K562 (cell line): Measurements from ENCODE around the gene MXRA7. TPM values are rescaled to one million over a fixed set of nuclear protein-coding genes. Genes with fewer than 3 reads are reported as not detected.
A peak's percentile ranks its signal among the peaks of the same experiment; 100 is the strongest.

Experiments
- CTBP1 ChIP-seq: fragments of 450-650 bp; IDR thresholded peaks from 2 replicates; pipeline ENCODE4 v1.6.1; 2016; ENCODE audit warnings: borderline replicate concordance
- EHMT2 ChIP-seq: fragments of 450-650 bp; IDR thresholded peaks from 2 replicates; pipeline ENCODE4 v1.6.1; 2018; ENCODE audit warnings: antibody characterized with exemption
- GATA2 ChIP-seq: sonication (generic); formaldehyde crosslinking; IDR thresholded peaks from 2 replicates; pipeline ENCODE4 v1.4.0; 2020; ENCODE audit warnings: mild to moderate bottlenecking, missing genetic modification reagents
- KAT7 ChIP-seq: sonication (generic); formaldehyde crosslinking; IDR thresholded peaks from 2 replicates; pipeline ENCODE4 v1.8.0; 2022; ENCODE audit warnings: missing genetic modification reagents, mild to moderate bottlenecking, borderline replicate concordance
- NCOA2 ChIP-seq, 2 experiments: fragments of 450-650 bp; IDR thresholded peaks; 2 replicates each; pipeline ENCODE4 v1.6.1; 2018; ENCODE audit warnings: mild to moderate bottlenecking in 2 of 2, moderate library complexity in 1 of 2; ENCODE audit not compliant: partially characterized antibody in 2 of 2
- PHF21A ChIP-seq: fragments of 450-650 bp; IDR thresholded peaks from 2 replicates; pipeline ENCODE4 v1.6.1; 2017; ENCODE audit warnings: low read depth, borderline replicate concordance
- PTBP1 ChIP-seq: fragments of 200-400 bp; formaldehyde crosslinking; IDR thresholded peaks from 2 replicates; pipeline ENCODE4 v1.6.1; 2017; ENCODE audit warnings: low read depth, low read length
- SMC3 ChIP-seq: conservative IDR thresholded peaks from 2 replicates; pipeline ENCODE4 v1.6.1; 2011; ENCODE audit warnings: low read depth, low read length, improper control_type of control experiment; ENCODE audit not compliant: insufficient read depth
- ZFP1 ChIP-seq: fragments of 450-650 bp; formaldehyde crosslinking; IDR thresholded peaks from 2 replicates; pipeline ENCODE4 v1.4.0; 2020; ENCODE audit warnings: mild to moderate bottlenecking, mixed read lengths
- ZNF184 ChIP-seq: sonication (generic); formaldehyde crosslinking; IDR thresholded peaks from 2 replicates; pipeline ENCODE4 v1.5.0; 2020; ENCODE audit warnings: missing genetic modification reagents
- ZNF212 ChIP-seq: fragments of 450-650 bp; formaldehyde crosslinking; IDR thresholded peaks from 2 replicates; pipeline ENCODE4 v1.4.0; 2020; ENCODE audit warnings: mild to moderate bottlenecking
- ZNF444 ChIP-seq: fragments of 250-450 bp; sonication (Bioruptor Pico); IDR thresholded peaks from 2 replicates; pipeline ENCODE4 v1.4.0; 2020; ENCODE audit warnings: mild to moderate bottlenecking, moderate library complexity
- polyA plus RNA-seq, 8 experiments: library from polyadenylated mRNA; depleted of rRNA in 4 of 8; stranded (reverse) in 5 of 8; unstranded in 3 of 8; fragments of >200 nt; fragmentation: Nextera tagmentation in 2 of 8; fragmentation: Illumina TruSeq in 1 of 8; extraction: Ambion mirVana in 2 of 8; extraction: Trizol in 1 of 8; gene quantifications; 2 replicates each; pipeline versions ENCODE4 v1.2.1 to v1.2.3, GENCODE V29; 2011 to 2014; ENCODE audit warnings: inconsistent platforms in 1 of 8, missing spikeins in 1 of 8
- total RNA-seq, 7 experiments: library from RNA; depleted of rRNA in 6 of 7; stranded (reverse); fragments of >200 nt in 6 of 7; fragmentation: Illumina TruSeq in 2 of 7; extraction: Trizol in 2 of 7; gene quantifications; 2 replicates each; pipeline versions ENCODE4 v1.2.1 to v1.2.3, GENCODE V29; 2011 to 2021; ENCODE audit warnings: low replicate concordance in 1 of 7
- TF ChIP-seq, protein P1 (sequence below): fragments of 250-450 bp; sonication (Bioruptor Pico); IDR thresholded peaks from 2 replicates; pipeline ENCODE4 v1.4.0; 2020
- TF ChIP-seq, protein P2 (sequence below), 2 experiments: fragments of 450-650 bp in 1 of 2; IDR thresholded peaks; 2 replicates each; pipeline ENCODE4 v1.6.1; 2011 to 2017; ENCODE audit warnings: low read depth in 2 of 2, antibody characterized with exemption in 1 of 2, borderline replicate concordance in 1 of 2, low read length in 1 of 2, mild to moderate bottlenecking in 1 of 2, mixed read lengths in 1 of 2; ENCODE audit not compliant: control insufficient read depth in 1 of 2
- TF ChIP-seq, protein P3 (sequence below): fragments of 200-800 bp; sonication (Bioruptor generic); IDR thresholded peaks from 2 replicates; pipeline ENCODE4 v1.6.1; 2017; ENCODE audit warnings: missing genetic modification characterization, missing compliant biosample characterization
- TF ChIP-seq, protein P4 (sequence below): fragments of 250-450 bp; sonication (Bioruptor Pico); IDR thresholded peaks from 2 replicates; pipeline ENCODE4 v1.4.0; 2020

MXRA7 gene
- total and polyA plus RNA-seq, 9 of the 15 experiments (the other 6 are each of a cell fraction or from before 2014, with no cell fraction given) = 2.6 to 38.4 (median 14.3) TPM

DNA sequence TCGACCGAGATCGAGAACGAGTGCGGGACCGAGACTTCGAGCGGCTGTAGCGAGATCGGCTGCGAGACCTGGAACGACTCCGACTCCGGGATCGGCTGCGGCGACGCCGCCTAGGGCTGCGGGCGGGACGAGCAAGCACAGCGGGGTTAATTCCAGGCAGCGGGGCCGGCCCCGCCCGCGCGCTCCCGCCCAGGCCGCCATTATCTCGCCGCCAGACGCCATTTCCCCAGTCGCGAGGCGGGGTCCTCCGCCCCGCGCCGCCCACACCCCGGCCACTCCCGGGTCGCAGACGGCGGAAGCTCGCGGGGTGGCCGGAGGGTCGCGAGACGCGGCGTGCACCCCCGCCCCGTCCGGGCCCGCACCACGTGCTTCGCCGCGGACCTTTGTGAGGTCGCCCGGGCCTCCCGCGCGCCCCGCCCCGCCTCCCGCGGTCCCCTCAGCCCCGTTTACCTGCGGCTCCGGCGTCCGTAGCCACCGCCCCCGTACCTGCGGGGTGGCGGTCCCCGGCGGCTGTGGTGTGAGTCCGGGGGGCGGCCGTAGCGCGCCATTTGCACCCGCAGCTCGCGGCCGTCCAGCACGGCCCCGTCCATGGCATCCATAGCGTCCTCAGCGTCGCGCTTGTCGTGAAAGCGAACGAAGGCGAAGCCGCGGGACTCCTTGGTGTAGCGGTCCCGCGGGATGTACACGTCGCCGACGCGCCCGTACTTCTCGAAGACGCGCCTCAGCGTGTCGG is 25.8 kb upstream of the MXRA7 start (continued):
- TF ChIP-seq, protein P1, sequence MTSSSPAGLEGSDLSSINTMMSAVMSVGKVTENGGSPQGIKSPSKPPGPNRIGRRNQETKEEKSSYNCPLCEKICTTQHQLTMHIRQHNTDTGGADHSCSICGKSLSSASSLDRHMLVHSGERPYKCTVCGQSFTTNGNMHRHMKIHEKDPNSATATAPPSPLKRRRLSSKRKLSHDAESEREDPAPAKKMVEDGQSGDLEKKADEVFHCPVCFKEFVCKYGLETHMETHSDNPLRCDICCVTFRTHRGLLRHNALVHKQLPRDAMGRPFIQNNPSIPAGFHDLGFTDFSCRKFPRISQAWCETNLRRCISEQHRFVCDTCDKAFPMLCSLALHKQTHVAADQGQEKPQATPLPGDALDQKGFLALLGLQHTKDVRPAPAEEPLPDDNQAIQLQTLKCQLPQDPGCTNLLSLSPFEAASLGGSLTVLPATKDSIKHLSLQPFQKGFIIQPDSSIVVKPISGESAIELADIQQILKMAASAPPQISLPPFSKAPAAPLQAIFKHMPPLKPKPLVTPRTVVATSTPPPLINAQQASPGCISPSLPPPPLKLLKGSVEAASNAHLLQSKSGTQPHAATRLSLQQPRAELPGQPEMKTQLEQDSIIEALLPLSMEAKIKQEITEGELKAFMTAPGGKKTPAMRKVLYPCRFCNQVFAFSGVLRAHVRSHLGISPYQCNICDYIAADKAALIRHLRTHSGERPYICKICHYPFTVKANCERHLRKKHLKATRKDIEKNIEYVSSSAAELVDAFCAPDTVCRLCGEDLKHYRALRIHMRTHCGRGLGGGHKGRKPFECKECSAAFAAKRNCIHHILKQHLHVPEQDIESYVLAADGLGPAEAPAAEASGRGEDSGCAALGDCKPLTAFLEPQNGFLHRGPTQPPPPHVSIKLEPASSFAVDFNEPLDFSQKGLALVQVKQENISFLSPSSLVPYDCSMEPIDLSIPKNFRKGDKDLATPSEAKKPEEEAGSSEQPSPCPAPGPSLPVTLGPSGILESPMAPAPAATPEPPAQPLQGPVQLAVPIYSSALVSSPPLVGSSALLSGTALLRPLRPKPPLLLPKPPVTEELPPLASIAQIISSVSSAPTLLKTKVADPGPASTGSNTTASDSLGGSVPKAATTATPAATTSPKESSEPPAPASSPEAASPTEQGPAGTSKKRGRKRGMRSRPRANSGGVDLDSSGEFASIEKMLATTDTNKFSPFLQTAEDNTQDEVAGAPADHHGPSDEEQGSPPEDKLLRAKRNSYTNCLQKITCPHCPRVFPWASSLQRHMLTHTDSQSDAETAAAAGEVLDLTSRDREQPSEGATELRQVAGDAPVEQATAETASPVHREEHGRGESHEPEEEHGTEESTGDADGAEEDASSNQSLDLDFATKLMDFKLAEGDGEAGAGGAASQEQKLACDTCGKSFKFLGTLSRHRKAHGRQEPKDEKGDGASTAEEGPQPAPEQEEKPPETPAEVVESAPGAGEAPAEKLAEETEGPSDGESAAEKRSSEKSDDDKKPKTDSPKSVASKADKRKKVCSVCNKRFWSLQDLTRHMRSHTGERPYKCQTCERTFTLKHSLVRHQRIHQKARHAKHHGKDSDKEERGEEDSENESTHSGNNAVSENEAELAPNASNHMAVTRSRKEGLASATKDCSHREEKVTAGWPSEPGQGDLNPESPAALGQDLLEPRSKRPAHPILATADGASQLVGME (CRISPR knock-in tag) = no peak
- TF ChIP-seq ZFP1 (CRISPR knock-in tag) = no peak
- TF ChIP-seq ZNF184 (CRISPR knock-in tag) = no peak
- no peak for TF ChIP-seq PHF21A
- TF ChIP-seq, protein P2, sequence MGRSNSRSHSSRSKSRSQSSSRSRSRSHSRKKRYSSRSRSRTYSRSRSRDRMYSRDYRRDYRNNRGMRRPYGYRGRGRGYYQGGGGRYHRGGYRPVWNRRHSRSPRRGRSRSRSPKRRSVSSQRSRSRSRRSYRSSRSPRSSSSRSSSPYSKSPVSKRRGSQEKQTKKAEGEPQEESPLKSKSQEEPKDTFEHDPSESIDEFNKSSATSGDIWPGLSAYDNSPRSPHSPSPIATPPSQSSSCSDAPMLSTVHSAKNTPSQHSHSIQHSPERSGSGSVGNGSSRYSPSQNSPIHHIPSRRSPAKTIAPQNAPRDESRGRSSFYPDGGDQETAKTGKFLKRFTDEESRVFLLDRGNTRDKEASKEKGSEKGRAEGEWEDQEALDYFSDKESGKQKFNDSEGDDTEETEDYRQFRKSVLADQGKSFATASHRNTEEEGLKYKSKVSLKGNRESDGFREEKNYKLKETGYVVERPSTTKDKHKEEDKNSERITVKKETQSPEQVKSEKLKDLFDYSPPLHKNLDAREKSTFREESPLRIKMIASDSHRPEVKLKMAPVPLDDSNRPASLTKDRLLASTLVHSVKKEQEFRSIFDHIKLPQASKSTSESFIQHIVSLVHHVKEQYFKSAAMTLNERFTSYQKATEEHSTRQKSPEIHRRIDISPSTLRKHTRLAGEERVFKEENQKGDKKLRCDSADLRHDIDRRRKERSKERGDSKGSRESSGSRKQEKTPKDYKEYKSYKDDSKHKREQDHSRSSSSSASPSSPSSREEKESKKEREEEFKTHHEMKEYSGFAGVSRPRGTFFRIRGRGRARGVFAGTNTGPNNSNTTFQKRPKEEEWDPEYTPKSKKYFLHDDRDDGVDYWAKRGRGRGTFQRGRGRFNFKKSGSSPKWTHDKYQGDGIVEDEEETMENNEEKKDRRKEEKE (IDR thresholded peaks at IDR 0.05; ENCODE audit: borderline replicate concordance in 1 of 2, control insufficient read depth in 1 of 2, low read depth in 2 of 2, low read length in 1 of 2) = no peak; a peak in 1 of 4 replicates
- TF ChIP-seq CTBP1 = peak; percentile 71
- no peak for TF ChIP-seq PTBP1
- TF ChIP-seq EHMT2 = no peak
- TF ChIP-seq, protein P3, sequence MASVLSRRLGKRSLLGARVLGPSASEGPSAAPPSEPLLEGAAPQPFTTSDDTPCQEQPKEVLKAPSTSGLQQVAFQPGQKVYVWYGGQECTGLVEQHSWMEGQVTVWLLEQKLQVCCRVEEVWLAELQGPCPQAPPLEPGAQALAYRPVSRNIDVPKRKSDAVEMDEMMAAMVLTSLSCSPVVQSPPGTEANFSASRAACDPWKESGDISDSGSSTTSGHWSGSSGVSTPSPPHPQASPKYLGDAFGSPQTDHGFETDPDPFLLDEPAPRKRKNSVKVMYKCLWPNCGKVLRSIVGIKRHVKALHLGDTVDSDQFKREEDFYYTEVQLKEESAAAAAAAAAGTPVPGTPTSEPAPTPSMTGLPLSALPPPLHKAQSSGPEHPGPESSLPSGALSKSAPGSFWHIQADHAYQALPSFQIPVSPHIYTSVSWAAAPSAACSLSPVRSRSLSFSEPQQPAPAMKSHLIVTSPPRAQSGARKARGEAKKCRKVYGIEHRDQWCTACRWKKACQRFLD (CRISPR knock-in tag) = peak; percentile 93
- TF ChIP-seq, protein P4, sequence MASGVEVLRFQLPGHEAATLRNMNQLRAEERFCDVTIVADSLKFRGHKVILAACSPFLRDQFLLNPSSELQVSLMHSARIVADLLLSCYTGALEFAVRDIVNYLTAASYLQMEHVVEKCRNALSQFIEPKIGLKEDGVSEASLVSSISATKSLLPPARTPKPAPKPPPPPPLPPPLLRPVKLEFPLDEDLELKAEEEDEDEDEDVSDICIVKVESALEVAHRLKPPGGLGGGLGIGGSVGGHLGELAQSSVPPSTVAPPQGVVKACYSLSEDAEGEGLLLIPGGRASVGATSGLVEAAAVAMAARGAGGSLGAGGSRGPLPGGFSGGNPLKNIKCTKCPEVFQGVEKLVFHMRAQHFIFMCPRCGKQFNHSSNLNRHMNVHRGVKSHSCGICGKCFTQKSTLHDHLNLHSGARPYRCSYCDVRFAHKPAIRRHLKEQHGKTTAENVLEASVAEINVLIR (CRISPR knock-in tag) = no peak
- TF ChIP-seq KAT7 = peak; percentile 98
- no peak for TF ChIP-seq SMC3
- no peak for TF ChIP-seq ZNF444 (CRISPR knock-in tag)
- TF ChIP-seq ZNF212 (CRISPR knock-in tag) = no peak
- peak; percentile 10; the same call in 1 of the 2 replicates for TF ChIP-seq GATA2
- TF ChIP-seq NCOA2 (IDR thresholded peaks at IDR 0.05; ENCODE audit: partially characterized antibody in 2 of 2) = no peak
